Bronchial epithelial cell (primary cell): ENCODE results near the gene ERI3. TPM values are rescaled to one million over a fixed set of nuclear protein-coding genes. Genes with fewer than 3 reads are reported as not detected.

ENCODE experiments used
- DNase-seq: peaks from one replicate; pipeline ENCODE4 v3.0.0-alpha.2; 2010; ENCODE audit warnings: low read depth
- FAIRE-seq: peaks from 2 replicates; lab custom pipeline; 2011; peaks lifted over from hg19 to GRCh38; lab: Jason Lieb, UNC
- H3K27me3 ChIP-seq: 2 replicates; pipeline ENCODE4 v1.5.1; 2011; ENCODE audit warnings: low read length; ENCODE audit not compliant: control insufficient read depth, insufficient read depth
- H3K36me3 ChIP-seq: 2 replicates; pipeline ENCODE4 v1.5.1; 2011; ENCODE audit warnings: low read length; ENCODE audit not compliant: control insufficient read depth, insufficient read depth
- H3K4me3 ChIP-seq: 2 replicates; pipeline ENCODE4 v1.5.1; 2011; ENCODE audit warnings: mild to moderate bottlenecking, low read depth, low read length, control low read depth
- total RNA-seq: library from RNA; depleted of rRNA; stranded (reverse); fragments of >200 nt; gene quantifications from 2 replicates; pipeline ENCODE4 v1.2.1, GENCODE V29; 2014
- TF ChIP-seq, protein P1 (sequence below): IDR thresholded peaks from 2 replicates; pipeline ENCODE4 v1.5.1; 2011; ENCODE audit warnings: mild to moderate bottlenecking, moderate library complexity, low read length, control low read depth, inconsistent platforms; ENCODE audit not compliant: insufficient read depth, severe bottlenecking

The ERI3 gene
- total RNA-seq, 1 donor from 2014 or later = 22.1 TPM

GRCh38 chr1:44336668-44337067 is 18.4 kb downstream of the ERI3 start:
- Histone ChIP-seq H3K27me3 (no peaks in the 10 kb centered on the region), H3K36me3 (peaks cover 15% of the 10 kb centered on the region), H3K4me3 (no peak overlapping the region)
- TF ChIP-seq, protein P1, sequence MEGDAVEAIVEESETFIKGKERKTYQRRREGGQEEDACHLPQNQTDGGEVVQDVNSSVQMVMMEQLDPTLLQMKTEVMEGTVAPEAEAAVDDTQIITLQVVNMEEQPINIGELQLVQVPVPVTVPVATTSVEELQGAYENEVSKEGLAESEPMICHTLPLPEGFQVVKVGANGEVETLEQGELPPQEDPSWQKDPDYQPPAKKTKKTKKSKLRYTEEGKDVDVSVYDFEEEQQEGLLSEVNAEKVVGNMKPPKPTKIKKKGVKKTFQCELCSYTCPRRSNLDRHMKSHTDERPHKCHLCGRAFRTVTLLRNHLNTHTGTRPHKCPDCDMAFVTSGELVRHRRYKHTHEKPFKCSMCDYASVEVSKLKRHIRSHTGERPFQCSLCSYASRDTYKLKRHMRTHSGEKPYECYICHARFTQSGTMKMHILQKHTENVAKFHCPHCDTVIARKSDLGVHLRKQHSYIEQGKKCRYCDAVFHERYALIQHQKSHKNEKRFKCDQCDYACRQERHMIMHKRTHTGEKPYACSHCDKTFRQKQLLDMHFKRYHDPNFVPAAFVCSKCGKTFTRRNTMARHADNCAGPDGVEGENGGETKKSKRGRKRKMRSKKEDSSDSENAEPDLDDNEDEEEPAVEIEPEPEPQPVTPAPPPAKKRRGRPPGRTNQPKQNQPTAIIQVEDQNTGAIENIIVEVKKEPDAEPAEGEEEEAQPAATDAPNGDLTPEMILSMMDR = no peak
- FAIRE-seq (no peak), DNase-seq (no peak)

GRCh38 chr1:44334968-44335367 is 20.1 kb downstream of the ERI3 start:
- Histone ChIP-seq H3K4me3 (no peak overlapping the region), H3K27me3 (no peaks in the 10 kb centered on the region), H3K36me3 (peaks cover 15% of the 10 kb centered on the region)
- TF ChIP-seq, protein P1 = no peak
- FAIRE-seq (no peak), DNase-seq (no peak)

DNA sequence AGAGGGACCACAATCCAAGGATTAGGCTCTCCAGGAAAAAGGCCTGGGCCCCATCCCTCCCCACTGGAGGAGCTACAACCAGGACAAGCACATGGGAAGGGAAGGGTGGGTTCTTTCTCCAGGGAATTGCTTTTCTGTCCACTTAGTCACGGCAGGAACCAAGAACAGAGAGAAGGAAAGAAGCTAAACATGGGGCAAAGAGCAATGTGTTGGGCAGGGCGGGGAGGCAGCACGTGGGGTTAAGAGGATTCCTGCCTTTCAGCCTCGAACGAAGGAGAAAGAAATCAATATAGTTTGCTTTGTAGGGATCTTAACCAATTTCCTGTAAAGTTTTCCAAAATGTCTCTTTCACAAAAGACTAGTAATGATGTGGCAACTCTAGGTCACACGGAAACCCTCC is 21.7 kb downstream of the ERI3 start:
- FAIRE-seq (no peak), DNase-seq (no peak)
- peaks cover 8% of the 10 kb centered on the region for H3K36me3 ChIP-seq
- no peak overlapping the region for H3K4me3 ChIP-seq
- H3K27me3 ChIP-seq = no peaks in the 10 kb centered on the region
- TF ChIP-seq, protein P1 = no peak

DNA sequence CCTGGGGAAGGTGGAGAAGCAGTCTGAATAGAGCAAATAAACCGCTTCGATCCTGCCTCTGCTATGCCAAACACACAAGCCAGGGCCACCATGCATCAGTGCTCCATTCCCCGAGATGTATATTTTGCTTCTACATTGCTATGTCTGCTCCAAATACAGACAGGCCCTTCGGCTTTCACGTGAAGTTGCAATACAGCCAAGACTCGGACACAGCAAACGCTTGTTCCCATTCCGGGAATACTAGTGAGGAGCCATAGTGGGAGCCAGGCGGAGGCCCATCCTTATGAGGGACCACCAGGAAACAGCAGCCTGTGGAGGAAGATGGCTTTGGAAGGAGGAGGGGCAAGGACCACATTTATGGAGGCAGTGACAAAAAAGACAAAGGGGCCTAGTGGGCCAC is 22.6 kb downstream of the ERI3 start:
- Histone ChIP-seq H3K27me3 (no peaks in the 10 kb centered on the region), H3K4me3 (no peak overlapping the region), H3K36me3 (peaks cover 6% of the 10 kb centered on the region)
- DNase-seq (no peak), FAIRE-seq (peak; percentile 47)
- TF ChIP-seq, protein P1 = no peak

DNA sequence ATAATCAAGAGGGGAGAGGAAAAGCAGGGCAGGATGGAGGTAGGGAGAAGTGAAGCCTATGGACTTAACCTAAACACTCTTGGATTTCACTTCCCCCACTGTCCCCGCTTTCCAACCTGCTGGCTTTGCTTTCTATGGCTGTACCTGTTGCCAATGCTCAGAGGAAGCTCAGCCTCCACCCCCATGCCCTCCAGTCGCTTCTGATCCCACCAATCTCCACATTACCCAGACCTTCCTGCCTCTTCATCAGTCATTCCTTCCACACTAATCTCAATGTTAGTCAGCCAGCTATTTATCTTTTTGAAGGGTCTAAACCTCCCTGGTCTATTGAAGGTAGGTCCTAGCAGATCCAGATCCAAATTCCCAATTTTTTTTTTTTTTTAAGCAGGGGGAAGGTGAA is 24.1 kb downstream of the ERI3 start:
- FAIRE-seq (no peak), DNase-seq (no peak)
- Histone ChIP-seq H3K36me3 (peaks cover 5% of the 10 kb centered on the region), H3K27me3 (no peaks in the 10 kb centered on the region), H3K4me3 (no peak overlapping the region)
- TF ChIP-seq, protein P1 = no peak

DNA sequence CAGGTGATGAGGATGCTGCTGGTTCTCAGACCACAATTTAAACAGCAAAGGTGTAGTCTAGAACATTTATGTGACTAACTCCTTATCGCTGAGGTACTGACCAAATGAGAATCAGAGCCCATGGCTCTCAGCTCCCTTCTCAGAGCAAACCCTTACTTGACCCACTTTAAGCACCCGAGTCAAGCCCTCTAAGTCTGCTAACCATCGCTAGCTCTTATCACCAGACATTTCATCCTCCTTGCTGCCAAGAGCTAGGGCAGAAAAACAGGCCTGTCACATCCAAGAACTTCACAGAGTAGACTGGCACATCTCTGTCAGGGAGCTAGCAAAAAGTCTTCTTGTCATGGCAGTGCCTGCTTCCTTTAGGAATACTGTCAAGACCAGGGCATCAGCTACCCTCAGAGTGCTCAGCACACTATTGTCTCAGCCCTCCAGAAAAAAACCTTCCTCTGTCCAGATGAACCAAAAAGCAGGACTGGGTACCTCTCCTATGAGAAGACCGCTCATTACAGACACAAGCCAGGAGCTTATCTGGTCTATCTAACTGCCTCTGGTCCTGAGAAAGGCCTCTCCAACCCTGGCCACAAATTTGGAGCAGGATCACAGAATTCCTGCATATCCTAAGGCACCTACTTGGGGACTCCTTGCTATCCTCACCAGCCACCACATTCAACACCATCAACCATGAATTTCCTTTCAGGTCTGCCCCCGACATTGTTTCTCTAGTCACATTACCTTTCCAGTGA is 26.2 kb downstream of the ERI3 start:
- FAIRE-seq (no peak), DNase-seq (no peak)
- peaks cover 2% of the 10 kb centered on the region for H3K36me3 ChIP-seq
- H3K4me3 ChIP-seq = no peak overlapping the region
- no peaks in the 10 kb centered on the region for H3K27me3 ChIP-seq
- TF ChIP-seq, protein P1 = no peak
